GM19239 (cell line): Measurements from ENCODE around the gene POMGNT2.

ENCODE experiments used
- DNase-seq: peaks from one replicate; pipeline ENCODE4 v3.0.0; 2011; ENCODE audit warnings: low spot score; ENCODE audit not compliant: insufficient read length
- FAIRE-seq: peaks from 2 replicates; lab custom pipeline; 2011; peaks lifted over from hg19 to GRCh38; lab: Jason Lieb, UNC

The POMGNT2 gene

GRCh38 chr3:43030162-43030935 lies 75.5 kb downstream of the POMGNT2 start:
- no peak for FAIRE-seq
- DNase-seq: no peak
